Keratinocyte (primary cell): Measurements from ENCODE around the gene NEBL. TPM values are rescaled to one million over a fixed set of nuclear protein-coding genes. Genes with fewer than 3 reads are reported as not detected.
A peak's percentile ranks its signal among the peaks of the same experiment; 100 is the strongest.

Experiments
- DNase-seq: peaks from one replicate; pipeline ENCODE4 v3.0.0-alpha.2; 2011; ENCODE audit warnings: low read depth, missing footprints, low spot score
- FAIRE-seq: peaks from 2 replicates; lab custom pipeline; 2011; peaks lifted over from hg19 to GRCh38; lab: Jason Lieb, UNC
- H2AFZ ChIP-seq: 2 replicates; pipeline ENCODE4 v1.6.0; 2012; ENCODE audit warnings: low read length, control low read depth, inconsistent platforms; ENCODE audit not compliant: control insufficient read depth
- H3K27ac ChIP-seq: 2 replicates; pipeline ENCODE4 v1.5.1; 2011; ENCODE audit warnings: low read length; ENCODE audit not compliant: control insufficient read depth, insufficient read depth
- H3K27me3 ChIP-seq: 3 replicates; pipeline ENCODE4 v1.6.0; 2011; ENCODE audit warnings: low read length; ENCODE audit not compliant: control insufficient read depth, insufficient read depth; ENCODE audit errors: extremely low read depth
- H3K36me3 ChIP-seq, 2 experiments: 2 replicates in 1 of 2; 3 replicates in 1 of 2; pipeline ENCODE4 v1.5.1; 2011; ENCODE audit warnings: low read length in 2 of 2, mild to moderate bottlenecking in 1 of 2; ENCODE audit not compliant: control insufficient read depth in 2 of 2, insufficient read depth in 2 of 2; ENCODE audit errors: extremely low read depth in 1 of 2
- H3K4me1 ChIP-seq: 3 replicates; pipeline ENCODE4 v1.5.1; 2011; ENCODE audit warnings: low read length; ENCODE audit not compliant: control insufficient read depth, insufficient read depth; ENCODE audit errors: extremely low read depth
- H3K4me2 ChIP-seq: 3 replicates; pipeline ENCODE4 v1.6.0; 2011; ENCODE audit warnings: low read depth, low read length; ENCODE audit not compliant: control insufficient read depth, insufficient read depth; ENCODE audit errors: extremely low read depth
- H3K4me3 ChIP-seq, 3 experiments: fragments of 200-600 bp in 1 of 3; sonication (generic) in 1 of 3; 2 replicates in 2 of 3; 3 replicates in 1 of 3; pipeline ENCODE4 v1.5.1; 2011 to 2016; ENCODE audit warnings: low read length in 3 of 3, mild to moderate bottlenecking in 3 of 3, control low read depth in 2 of 3, inconsistent platforms in 1 of 3, low read depth in 1 of 3, mixed read lengths in 1 of 3, mixed run types in 1 of 3, moderate library complexity in 1 of 3; ENCODE audit not compliant: control insufficient read depth in 2 of 3, insufficient read depth in 2 of 3; ENCODE audit errors: extremely low read depth in 1 of 3
- H3K79me2 ChIP-seq: 2 replicates; pipeline ENCODE4 v1.6.0; 2012; ENCODE audit warnings: low read length; ENCODE audit not compliant: control insufficient read depth, insufficient read depth
- H3K9ac ChIP-seq: 3 replicates; pipeline ENCODE4 v1.6.0; 2011; ENCODE audit warnings: low read length; ENCODE audit not compliant: control insufficient read depth, insufficient read depth; ENCODE audit errors: extremely low read depth
- H3K9me1 ChIP-seq: 3 replicates; pipeline ENCODE4 v1.6.0; 2011; ENCODE audit warnings: low read length; ENCODE audit not compliant: control insufficient read depth, insufficient read depth; ENCODE audit errors: extremely low read depth
- H3K9me3 ChIP-seq: 2 replicates; pipeline ENCODE4 v1.5.1; 2012; ENCODE audit warnings: low read depth, low read length; ENCODE audit not compliant: control insufficient read depth
- H4K20me1 ChIP-seq: 3 replicates; pipeline ENCODE4 v1.6.0; 2011; ENCODE audit warnings: low read length; ENCODE audit not compliant: control insufficient read depth, insufficient read depth; ENCODE audit errors: extremely low read depth
- CTCF ChIP-seq, 3 experiments: IDR thresholded peaks in 1 of 3; conservative IDR thresholded peaks in 1 of 3; optimal IDR thresholded peaks in 1 of 3; 2 replicates in 2 of 3; 3 replicates in 1 of 3; pipeline versions ENCODE3 to v1.5.1; 2011; ENCODE audit warnings: low read length in 3 of 3, mild to moderate bottlenecking in 3 of 3, moderate library complexity in 2 of 3, control low read depth in 1 of 3, inconsistent platforms in 1 of 3; ENCODE audit not compliant: insufficient read depth in 2 of 3; ENCODE audit errors: extremely low read depth in 1 of 3
- EZH2 ChIP-seq: IDR thresholded peaks from one replicate; pipeline ENCODE4 v1.6.1; 2012; ENCODE audit warnings: inconsistent platforms, mild to moderate bottlenecking, low read length, moderate library complexity
- dilution Hi-C: fragments of 300-500 bp; cut with MboI; formaldehyde crosslinking; loops from one replicate; pipeline ENCODE4 v1.7.0; 2020; ENCODE audit warnings: low sequenced_read_pairs; ENCODE audit not compliant: extremely low pct_ligation_motif_present
- polyA plus RNA-seq, 5 experiments: library from polyadenylated mRNA; depleted of rRNA in 3 of 5; stranded (reverse) in 3 of 5; stranded (forward) in 1 of 5; unstranded in 1 of 5; fragments of >200 nt; gene quantifications; 1 replicate in 1 of 5; 2 replicates in 3 of 5; 3 replicates in 1 of 5; pipeline versions ENCODE4 v1.2.1 to v1.2.3, GENCODE V29; 2011 to 2012; ENCODE audit warnings: missing spikeins in 2 of 5, low read depth in 1 of 5, low replicate concordance in 1 of 5

NEBL gene
- polyA plus RNA-seq, 1 donor (not counting 4 experiments of a cell fraction or from before 2014, with no cell fraction given), result 4.5 TPM

GRCh38 chr10:20892011-20892585 lies 5.0 kb downstream of the NEBL start:
- Histone ChIP-seq H3K4me3 (no peak overlapping the region), H3K9ac (no peak overlapping the region), H3K27ac (no peak overlapping the region), H3K4me1 (peaks cover 9% of the 10 kb centered on the region), H4K20me1 (no peaks in the 10 kb centered on the region), H3K36me3 (no peaks in the 10 kb centered on the region), H2AFZ (no peak overlapping the region), H3K9me1 (no peaks in the 10 kb centered on the region), H3K4me2 (no peak overlapping the region), H3K79me2 (no peaks in the 10 kb centered on the region), H3K27me3 (no peaks in the 10 kb centered on the region), H3K9me3 (no peaks in the 10 kb centered on the region)
- dilution Hi-C loops, result no loop called here
- no peak for DNase-seq
- no peak for TF ChIP-seq CTCF (optimal IDR thresholded peaks at IDR 0.05 in 1 of 3, IDR thresholded peaks at IDR 0.05 in 1 of 3, conservative IDR thresholded peaks at IDR 0.05 in 1 of 3; ENCODE audit: extremely low read depth in 1 of 3, insufficient read depth in 2 of 3, low read length in 3 of 3)
- TF ChIP-seq EZH2, result no peak
- no peak for FAIRE-seq

- no peak overlapping the region for H3K4me3 ChIP-seq
- no peak overlapping the region for H3K9ac ChIP-seq
- peaks cover 9% of the 10 kb centered on the region for H3K4me1 ChIP-seq
- dilution Hi-C loops, result no loop called here
- H3K4me2 ChIP-seq, result no peak overlapping the region
- no peaks in the 10 kb centered on the region for H3K27me3 ChIP-seq
- H3K9me1 ChIP-seq, result no peaks in the 10 kb centered on the region
- no peaks in the 10 kb centered on the region for H4K20me1 ChIP-seq
- H3K9me3 ChIP-seq, result no peaks in the 10 kb centered on the region
- no peak overlapping the region for H3K27ac ChIP-seq
- no peaks in the 10 kb centered on the region for H3K79me2 ChIP-seq
- FAIRE-seq (peak; percentile 74), DNase-seq (peak; percentile 23)
- no peak overlapping the region for H2AFZ ChIP-seq
- no peak for TF ChIP-seq CTCF (optimal IDR thresholded peaks at IDR 0.05 in 1 of 3, IDR thresholded peaks at IDR 0.05 in 1 of 3, conservative IDR thresholded peaks at IDR 0.05 in 1 of 3; ENCODE audit: extremely low read depth in 1 of 3, insufficient read depth in 2 of 3, low read length in 3 of 3)
- no peak for TF ChIP-seq EZH2
- H3K36me3 ChIP-seq, result no peaks in the 10 kb centered on the region
Observed at GRCh38 chr10:20891338-20891714, 5.8 kb downstream of the NEBL start.
